Subcutaneous abdominal adipose tissue (tissue), 5 donors: Measurements from ENCODE around the gene NARS2.
A peak's percentile ranks its signal among the peaks of the same experiment; 100 is the strongest.

Source experiments
- H3K27ac ChIP-seq: one replicate; pipeline ENCODE4 v1.7.0; 2013; ENCODE audit warnings: low read depth, mild to moderate bottlenecking, inconsistent platforms, low read length, moderate library complexity
- H3K27me3 ChIP-seq, 5 donors: one replicate each; pipeline ENCODE4 v1.7.0; 2013; ENCODE audit warnings: low read length in 5 of 5, inconsistent platforms in 1 of 5; ENCODE audit not compliant: control insufficient read depth in 5 of 5, insufficient read depth in 4 of 5
- H3K36me3 ChIP-seq, 5 donors: one replicate each; pipeline ENCODE4 v1.7.0; 2013; ENCODE audit warnings: low read length in 5 of 5; ENCODE audit not compliant: control insufficient read depth in 5 of 5, insufficient read depth in 5 of 5
- H3K4me1 ChIP-seq, 5 donors: one replicate each; pipeline ENCODE4 v1.7.0; 2013; ENCODE audit warnings: low read length in 5 of 5, mild to moderate bottlenecking in 3 of 5, moderate library complexity in 1 of 5; ENCODE audit not compliant: control insufficient read depth in 5 of 5, insufficient read depth in 5 of 5
- H3K4me3 ChIP-seq, 5 donors: one replicate each; pipeline ENCODE4 v1.7.0; 2013; ENCODE audit warnings: low read length in 5 of 5, low read depth in 1 of 5
- H3K9ac ChIP-seq, 5 donors: one replicate each; pipeline ENCODE4 v1.7.0; 2013; ENCODE audit warnings: low read length in 5 of 5, mild to moderate bottlenecking in 4 of 5, moderate library complexity in 3 of 5
- H3K9me3 ChIP-seq, 5 donors: one replicate each; pipeline ENCODE4 v1.7.0; 2013; ENCODE audit warnings: low read length in 5 of 5; ENCODE audit not compliant: control insufficient read depth in 5 of 5
- donor health status: healthy.
- donor health status: healthy.
- donor health status: healthy.
- donor health status: healthy.
- donor health status: healthy.

Gene NARS2

DNA sequence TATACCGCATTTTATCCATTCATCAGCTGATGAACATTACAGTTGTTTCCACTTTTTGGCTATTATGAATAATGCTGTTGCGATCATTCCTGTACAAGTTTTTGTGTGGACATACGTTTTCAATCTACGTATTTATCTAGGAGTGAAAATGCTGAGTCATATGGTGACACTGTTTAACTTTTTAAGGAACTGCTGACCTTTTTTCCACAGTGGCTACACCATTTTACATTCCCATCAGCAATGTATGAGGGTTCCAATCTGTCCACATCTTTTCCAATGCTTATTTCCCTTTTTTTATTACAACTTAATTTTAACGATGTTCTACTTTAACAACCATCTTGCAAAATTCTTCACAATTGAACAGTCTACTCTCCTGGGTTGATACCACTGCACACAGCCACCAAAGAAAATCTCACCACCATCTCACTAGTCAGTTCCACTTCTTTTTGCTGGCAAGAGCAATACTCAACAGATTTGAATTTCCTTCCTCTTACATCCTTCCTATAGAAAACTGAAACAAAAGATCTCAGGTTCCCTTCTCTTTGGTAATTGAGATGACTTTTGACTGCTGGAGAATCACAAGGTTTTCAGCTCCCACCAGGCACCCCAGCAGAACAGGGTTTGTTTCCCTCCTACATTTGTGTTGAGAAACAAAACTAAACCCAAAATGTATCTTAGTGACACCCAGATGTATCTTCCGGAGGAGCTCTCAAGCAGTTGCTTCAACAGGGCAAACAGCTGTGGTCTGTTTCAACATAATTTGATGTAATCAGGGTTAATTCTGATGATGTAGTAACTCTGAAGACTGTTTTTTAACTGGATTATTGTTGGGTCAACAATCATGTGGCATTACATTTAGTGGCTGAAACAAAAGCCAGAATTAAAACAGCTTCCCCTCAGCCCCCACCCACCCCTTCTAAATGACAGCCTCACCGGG lies 150.1 kb downstream of the NARS2 start:
- no peak overlapping the region for H3K9ac ChIP-seq
- H3K4me3 ChIP-seq: no peak overlapping the region
- no peaks in the 10 kb centered on the region for H3K9me3 ChIP-seq
- no peaks in the 10 kb centered on the region for H3K36me3 ChIP-seq
- H3K27ac ChIP-seq: no peak overlapping the region
- no peaks in the 10 kb centered on the region for H3K27me3 ChIP-seq
- peaks cover 5 to 47% (median 27%) of the 10 kb centered on the region in 5 donors for H3K4me1 ChIP-seq

DNA sequence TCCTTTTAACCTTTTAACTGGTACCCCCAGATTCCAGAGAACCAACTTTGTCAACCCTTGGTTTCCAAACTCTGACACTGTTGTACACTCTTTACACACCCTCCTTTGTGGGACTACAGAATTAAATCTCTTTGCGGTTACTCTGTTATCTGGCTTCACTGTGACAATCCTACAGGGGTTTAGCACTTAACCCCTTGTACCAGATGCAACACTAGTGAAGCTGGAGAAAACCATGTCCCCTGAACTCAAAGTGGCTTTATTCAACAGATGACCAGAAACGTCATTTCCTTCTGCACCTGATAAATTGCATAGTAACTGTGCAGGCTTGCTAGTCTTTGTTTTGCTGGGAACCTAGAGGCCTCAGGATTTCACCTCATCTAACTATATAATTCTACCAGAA lies 151.4 kb downstream of the NARS2 start:
- H3K36me3 ChIP-seq: no peaks in the 10 kb centered on the region
- no peaks in the 10 kb centered on the region for H3K27me3 ChIP-seq
- peaks cover 12 to 54% (median 37%) of the 10 kb centered on the region in 5 donors for H3K4me1 ChIP-seq
- H3K4me3 ChIP-seq: no peak overlapping the region
- no peaks in the 10 kb centered on the region for H3K9me3 ChIP-seq
- H3K9ac ChIP-seq: no peak overlapping the region
- no peak overlapping the region for H3K27ac ChIP-seq

- Histone ChIP-seq H3K36me3 (no peaks in the 10 kb centered on the region), H3K27me3 (no peaks in the 10 kb centered on the region), H3K9ac (no peak overlapping the region), H3K4me1 (peaks cover 15 to 54% (median 46%) of the 10 kb centered on the region in 5 donors), H3K27ac (peak overlapping the region; percentile 94), H3K4me3 (peak overlapping the region in 2 of 5 donors; percentile 17 to 20), H3K9me3 (no peaks in the 10 kb centered on the region)
Measured at GRCh38 chr11:78420796-78421209, 153.9 kb downstream of the NARS2 start.

- Histone ChIP-seq H3K27ac (peak overlapping the region; percentile 94), H3K9ac (peak overlapping the region in 2 of 5 donors; percentile 33 to 72), H3K4me3 (peak overlapping the region in 4 of 5 donors; percentile 30 to 58 (median 46))
Measured at GRCh38 chr11:78420255-78420764, 154.4 kb downstream of the NARS2 start.

GRCh38 chr11:78419327-78419726 lies 155.3 kb downstream of the NARS2 start:
- Histone ChIP-seq H3K27ac (peak overlapping the region; percentile 94), H3K36me3 (no peaks in the 10 kb centered on the region), H3K27me3 (no peaks in the 10 kb centered on the region), H3K4me1 (peaks cover 15 to 52% (median 45%) of the 10 kb centered on the region in 5 donors), H3K4me3 (peak overlapping the region in 4 of 5 donors; percentile 69 to 93 (median 78)), H3K9ac (peak overlapping the region; percentile 29 to 94 (median 49)), H3K9me3 (no peaks in the 10 kb centered on the region)

More at GRCh38 chr11:78420255-78420764, 154.4 kb downstream of the NARS2 start:
- H3K4me1 ChIP-seq: peaks cover 15 to 52% (median 45%) of the 10 kb centered on the region in 5 donors
- H3K27me3 ChIP-seq: no peaks in the 10 kb centered on the region
- H3K36me3 ChIP-seq: no peaks in the 10 kb centered on the region
- H3K9me3 ChIP-seq: no peaks in the 10 kb centered on the region

DNA sequence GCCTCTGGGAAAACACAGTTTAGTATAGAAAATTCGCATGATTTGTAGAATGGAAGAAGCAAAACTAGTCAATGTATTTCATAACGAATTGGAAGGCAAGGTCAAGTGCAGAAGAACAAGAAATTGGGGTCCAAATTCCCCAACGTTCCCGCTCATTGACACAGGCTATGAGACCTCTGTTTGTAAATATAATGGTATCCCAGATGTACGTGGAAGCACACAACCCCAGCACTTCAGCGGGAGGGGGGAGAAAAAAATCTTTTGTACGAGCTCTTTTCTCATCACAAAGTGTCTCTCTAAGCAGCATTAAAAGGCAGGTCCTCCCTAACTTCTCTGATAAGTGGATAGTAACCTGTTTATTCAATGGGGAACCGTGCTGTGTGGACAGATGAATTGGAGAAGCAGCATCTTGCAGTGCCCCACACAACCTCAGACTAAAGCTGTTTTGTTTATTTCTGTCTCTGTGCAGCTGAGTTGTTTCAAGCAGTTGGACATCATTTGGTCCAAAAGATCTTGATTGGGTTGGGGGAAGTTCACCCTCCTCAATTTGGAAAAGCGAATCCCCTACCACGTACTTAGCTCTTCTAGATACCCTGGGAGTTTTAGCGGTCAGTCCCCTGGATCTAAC lies 156.0 kb downstream of the NARS2 start:
- Histone ChIP-seq H3K36me3 (no peaks in the 10 kb centered on the region), H3K9me3 (no peaks in the 10 kb centered on the region), H3K9ac (peak overlapping the region; percentile 60 to 94 (median 83)), H3K27me3 (no peaks in the 10 kb centered on the region), H3K27ac (peak overlapping the region; percentile 94), H3K4me1 (peaks cover 15 to 56% (median 45%) of the 10 kb centered on the region in 5 donors), H3K4me3 (peak overlapping the region; percentile 69 to 93 (median 74))

GRCh38 chr11:78417888-78418583 lies 156.6 kb downstream of the NARS2 start:
- peak overlapping the region; percentile 69 to 93 (median 74) for H3K4me3 ChIP-seq
- peak overlapping the region; percentile 60 to 94 (median 83) for H3K9ac ChIP-seq
- H3K4me1 ChIP-seq: peaks cover 15 to 56% (median 45%) of the 10 kb centered on the region in 5 donors
- H3K36me3 ChIP-seq: no peaks in the 10 kb centered on the region
- H3K27me3 ChIP-seq: no peaks in the 10 kb centered on the region
- no peaks in the 10 kb centered on the region for H3K9me3 ChIP-seq
- peak overlapping the region; percentile 94 for H3K27ac ChIP-seq

DNA sequence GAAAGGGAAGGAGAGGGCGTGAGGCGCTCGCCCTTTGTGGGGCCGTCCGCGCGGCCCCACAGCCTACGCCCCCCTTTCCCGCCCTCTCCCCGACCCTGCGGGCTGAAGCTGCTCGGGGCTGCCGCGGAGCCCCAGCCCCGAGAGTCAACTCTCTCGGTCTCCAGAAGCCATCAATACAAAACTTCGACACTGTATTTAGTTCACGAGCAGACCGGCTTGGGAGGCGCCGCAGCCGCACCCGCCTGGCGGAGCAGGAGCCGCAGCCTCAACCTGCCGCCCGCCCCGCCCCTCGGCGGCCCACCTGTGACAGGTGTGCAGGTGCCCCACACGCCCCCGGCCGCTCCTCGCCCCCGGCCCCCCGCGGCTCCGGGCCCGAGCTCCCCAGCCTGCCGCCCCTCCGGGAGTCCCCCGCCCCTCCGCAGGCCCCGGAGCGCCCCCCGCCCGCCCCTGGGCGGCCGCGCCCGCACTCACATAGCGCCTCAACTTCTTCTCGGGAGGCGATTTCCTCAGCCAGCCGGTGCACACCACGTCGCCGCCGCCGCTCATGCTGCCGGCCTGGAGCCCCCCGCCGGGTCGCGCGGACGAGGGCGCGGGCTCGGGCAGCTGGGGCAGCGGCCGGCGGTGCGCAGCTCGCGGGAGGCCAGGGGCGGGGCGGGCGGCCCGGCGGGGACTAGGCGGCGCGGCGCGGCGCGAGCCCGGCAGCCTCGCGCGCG lies 157.3 kb downstream of the NARS2 start, which contains the start of gene GAB2:
GAB2 (minus strand) TSS at position 646 of the 713 bp plus-strand sequence; CDS start at position 546, 100 bp downstream.
- peak within 1 kb of the TSS; percentile 89 to 95 (median 93) for H3K9ac ChIP-seq
- H3K36me3 ChIP-seq: no peaks in the 10 kb centered on the region
- peak within 1 kb of the TSS; percentile 71 to 93 (median 79) for H3K4me3 ChIP-seq
- H3K27me3 ChIP-seq: no peaks in the 10 kb centered on the region
- H3K9me3 ChIP-seq: no peaks in the 10 kb centered on the region
- peak within 1 kb of the TSS; percentile 100 for H3K27ac ChIP-seq
- H3K4me1 ChIP-seq: peaks cover 15 to 56% (median 45%) of the 10 kb centered on the region in 5 donors
